ENCODE measurements around the gene BUD23. TPM values are rescaled to one million over a fixed set of nuclear protein-coding genes. Genes with fewer than 3 reads are reported as not detected.

Gene BUD23
- polyA plus RNA-seq, 4 donors, result 37.8 to 90.0 (median 61.7) TPM

- H3K36me3 ChIP-seq (ENCODE audit: control insufficient read depth in 3 of 3, insufficient read depth in 2 of 3, low read depth in 1 of 3, low read length in 3 of 3), result peaks cover 0 to 31% (median 0%) of the 10 kb centered on the region in 3 donors
- H3K27ac ChIP-seq (ENCODE audit: low read depth in 1 of 3, low read length in 2 of 3), result peak overlapping the region in 2 of 3 donors; percentile 10 to 97
- peaks cover 0 to 10% (median 7%) of the 10 kb centered on the region in 3 donors for H3K27me3 ChIP-seq (ENCODE audit: control insufficient read depth in 3 of 3, insufficient read depth in 3 of 3, low read length in 3 of 3)
- peak overlapping the region in 2 of 3 donors; percentile 60 to 82 for H3K4me3 ChIP-seq (ENCODE audit: low read depth in 1 of 3, low read length in 3 of 3)
- WGBS, 3 donors, result 16 to 51% (median 31%) methylated on average over 4 of the region's 4 CpGs
- peak in 1 of 2 donors; percentile 33 for DNase-seq
- FAIRE-seq, result no peak
- H3K9me3 ChIP-seq (ENCODE audit: control insufficient read depth in 2 of 2, insufficient read depth in 1 of 2, low read depth in 1 of 2, low read length in 1 of 2), result peaks cover 0 to 17% of the 10 kb centered on the region in 2 donors
- peaks cover 0 to 23% (median 3%) of the 10 kb centered on the region in 3 donors for H3K4me1 ChIP-seq (ENCODE audit: control insufficient read depth in 3 of 3, insufficient read depth in 2 of 3, low read depth in 1 of 3, low read length in 2 of 3)
These were observed 37.7 kb upstream of the BUD23 start for GRCh38 chr7:73645643-73646174.

DNA sequence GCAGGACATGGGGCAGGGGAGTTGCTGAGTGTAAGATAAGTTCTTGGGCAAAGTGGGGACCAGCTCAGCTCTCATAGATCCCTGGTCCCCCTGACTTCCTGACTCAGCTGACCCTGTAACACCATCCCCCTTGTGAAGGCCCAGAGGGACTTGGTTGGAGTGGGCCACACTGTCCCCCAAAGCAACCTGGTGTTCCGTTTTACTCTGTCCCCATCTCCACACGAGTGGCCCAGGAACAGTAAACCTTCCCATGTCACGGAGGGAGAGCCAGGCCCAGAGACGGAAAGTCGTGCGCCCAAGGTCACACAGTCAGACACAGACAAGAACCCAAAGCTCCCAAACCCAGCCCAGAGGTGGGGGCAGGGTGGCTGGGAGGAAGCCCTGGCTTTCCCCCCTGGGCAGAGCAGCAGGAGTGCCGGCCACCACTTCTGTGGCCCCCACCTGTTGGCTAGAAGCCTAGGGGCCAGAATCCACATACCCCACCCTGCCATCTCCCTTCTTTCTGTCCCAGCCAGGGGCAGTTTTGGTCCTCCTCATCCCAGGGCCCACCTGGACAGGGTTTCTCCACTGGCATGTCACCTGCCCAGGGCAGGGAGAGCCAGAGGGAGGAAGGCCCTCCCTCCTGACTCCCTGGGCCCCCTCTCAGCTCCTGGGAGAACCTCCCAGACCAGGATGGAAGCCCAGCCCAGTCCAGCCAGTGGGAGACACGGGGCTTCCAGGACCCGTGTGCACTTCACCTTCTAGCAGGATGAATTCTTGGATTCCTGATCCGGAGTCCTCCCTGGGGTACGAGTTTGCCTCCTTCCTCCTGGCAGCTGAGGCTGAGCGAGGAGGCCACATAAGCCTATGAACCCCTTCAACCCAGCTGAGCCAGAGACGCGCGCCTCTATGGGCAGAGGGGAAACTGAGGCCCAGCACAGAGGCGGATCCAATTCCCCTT lies 36.3 kb upstream of the BUD23 start:
- 15 to 39% (median 37%) methylated on average over 12 to 16 of the region's 16 CpGs for WGBS, 3 donors

DNA sequence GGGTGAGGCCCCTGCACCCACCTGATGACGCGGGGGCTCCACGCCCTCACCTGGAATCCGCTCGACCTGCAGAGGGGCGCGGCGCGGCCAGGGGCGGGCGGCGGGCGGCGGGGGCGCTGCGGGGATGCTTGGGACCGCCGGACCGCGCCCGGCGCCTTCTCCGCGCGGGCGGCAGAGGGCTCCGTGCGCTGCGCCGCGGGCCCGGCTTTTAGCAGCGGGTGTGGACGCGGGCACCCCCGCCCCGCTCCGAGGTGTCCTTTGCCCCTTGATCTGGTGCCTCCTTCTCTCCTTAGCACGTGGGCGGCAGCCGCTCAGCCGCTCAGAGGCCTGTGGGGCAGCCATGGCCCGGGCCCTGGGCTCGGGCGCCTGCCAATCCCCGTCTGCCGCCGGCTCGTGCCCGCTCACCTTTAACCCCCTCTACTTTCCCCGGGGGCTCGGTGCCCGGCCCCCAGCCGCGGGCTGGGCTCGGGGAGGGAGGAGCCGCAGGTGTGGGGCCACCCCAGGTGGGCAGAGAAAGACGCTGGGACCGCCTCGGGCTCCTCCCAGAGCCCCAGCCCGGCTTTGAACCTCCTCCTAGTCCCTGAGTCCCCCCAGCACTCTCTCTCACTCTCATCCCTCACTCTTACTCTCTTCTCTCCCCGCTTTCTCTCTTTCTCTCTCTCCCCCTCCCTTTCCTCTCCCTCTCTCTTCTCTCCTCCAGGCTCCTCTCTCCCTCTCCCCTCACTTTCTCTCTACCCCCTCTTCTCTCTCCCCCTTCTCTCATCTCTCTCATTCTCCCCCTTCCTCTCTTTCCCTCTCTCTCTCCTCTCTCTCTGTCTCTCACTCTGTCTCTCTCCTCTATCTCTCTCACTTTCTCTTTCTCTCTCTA lies 35.4 kb upstream of the BUD23 start:
- H3K4me3 ChIP-seq (ENCODE audit: low read depth in 1 of 3, low read length in 3 of 3), result peak overlapping the region in 2 of 3 donors; percentile 60 to 82
- FAIRE-seq, result no peak

More for the DNA sequence above, 36.3 kb upstream of the BUD23 start:
- no peak for FAIRE-seq
- Histone ChIP-seq H3K27ac (ENCODE audit: low read depth in 1 of 3, low read length in 2 of 3) (peak overlapping the region; percentile 54 to 97 (median 74)), H3K27me3 (ENCODE audit: control insufficient read depth in 3 of 3, insufficient read depth in 3 of 3, low read length in 3 of 3) (peaks cover 0 to 10% (median 7%) of the 10 kb centered on the region in 3 donors), H3K4me3 (ENCODE audit: low read depth in 1 of 3, low read length in 3 of 3) (peak overlapping the region in 2 of 3 donors; percentile 60 to 82), H3K36me3 (ENCODE audit: control insufficient read depth in 3 of 3, insufficient read depth in 2 of 3, low read depth in 1 of 3, low read length in 3 of 3) (peaks cover 0 to 26% (median 0%) of the 10 kb centered on the region in 3 donors), H3K9me3 (ENCODE audit: control insufficient read depth in 2 of 2, insufficient read depth in 1 of 2, low read depth in 1 of 2, low read length in 1 of 2) (peaks cover 0 to 3% of the 10 kb centered on the region in 2 donors), H3K4me1 (ENCODE audit: control insufficient read depth in 3 of 3, insufficient read depth in 2 of 3, low read depth in 1 of 3, low read length in 2 of 3) (peaks cover 0 to 23% (median 3%) of the 10 kb centered on the region in 3 donors)
- DNase-seq, result no peak

DNA sequence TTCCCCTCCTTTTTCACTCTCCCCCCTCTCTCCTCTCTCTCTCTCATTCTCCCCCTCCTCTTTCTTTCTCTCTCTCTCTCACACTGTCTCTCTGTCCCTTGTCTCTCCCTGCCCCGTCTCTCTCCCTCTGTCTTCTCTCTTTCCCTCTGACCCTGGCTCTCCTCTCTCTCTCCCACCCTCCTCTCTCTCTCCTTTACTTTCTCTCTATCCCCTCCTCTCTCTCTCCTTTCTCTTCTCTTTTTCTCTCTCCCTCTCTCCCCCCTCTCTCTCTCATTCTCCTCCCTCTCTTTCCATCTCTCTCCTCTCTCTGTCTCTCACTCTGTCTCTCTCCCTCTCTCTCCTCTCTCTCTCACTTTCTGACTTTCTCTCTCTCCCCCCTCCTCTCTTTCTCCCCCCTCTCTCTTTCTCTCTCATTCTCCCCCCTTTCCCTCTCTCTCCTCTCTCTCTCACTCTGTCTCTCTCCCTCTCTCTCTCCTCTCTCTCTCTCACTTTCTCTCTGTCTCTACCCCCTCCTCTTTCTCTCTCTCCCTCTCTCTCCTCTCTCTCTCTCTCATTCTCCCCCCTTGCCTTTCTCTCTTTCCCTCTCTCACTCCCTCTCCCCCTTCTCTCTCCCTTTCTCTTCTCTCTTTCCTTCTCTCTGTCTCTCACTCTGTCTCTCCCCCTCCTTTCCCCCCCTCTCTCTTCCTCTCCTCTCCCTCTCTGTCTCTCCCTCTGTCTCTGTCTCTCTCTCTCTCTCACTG lies 34.6 kb upstream of the BUD23 start:
- no peak for FAIRE-seq
- H3K36me3 ChIP-seq (ENCODE audit: control insufficient read depth in 3 of 3, insufficient read depth in 2 of 3, low read depth in 1 of 3, low read length in 3 of 3), result peaks cover 0 to 12% (median 0%) of the 10 kb centered on the region in 3 donors
- H3K4me1 ChIP-seq (ENCODE audit: control insufficient read depth in 3 of 3, insufficient read depth in 2 of 3, low read depth in 1 of 3, low read length in 2 of 3), result peaks cover 0 to 23% (median 3%) of the 10 kb centered on the region in 3 donors
- H3K4me3 ChIP-seq (ENCODE audit: low read depth in 1 of 3, low read length in 3 of 3), result peak overlapping the region in 1 of 3 donors; percentile 36
- H3K9me3 ChIP-seq (ENCODE audit: control insufficient read depth in 2 of 2, insufficient read depth in 1 of 2, low read depth in 1 of 2, low read length in 1 of 2), result no peaks in the 10 kb centered on the region
- 21 to 46% (median 45%) methylated on average over 1 of the region's 1 CpG for WGBS, 3 donors
- H3K27ac ChIP-seq (ENCODE audit: low read depth in 1 of 3, low read length in 2 of 3), result peak overlapping the region in 2 of 3 donors; percentile 48 to 73
- DNase-seq, result no peak
- H3K27me3 ChIP-seq (ENCODE audit: control insufficient read depth in 3 of 3, insufficient read depth in 3 of 3, low read length in 3 of 3), result peaks cover 0 to 9% (median 7%) of the 10 kb centered on the region in 3 donors

More for the DNA sequence above, 35.4 kb upstream of the BUD23 start:
- 1% methylated on average over 51 to 62 of the region's 62 CpGs for WGBS, 3 donors
- no peaks in the 10 kb centered on the region for H3K9me3 ChIP-seq (ENCODE audit: control insufficient read depth in 2 of 2, insufficient read depth in 1 of 2, low read depth in 1 of 2, low read length in 1 of 2)
- DNase-seq, result peak; percentile 93 to 95
- H3K27ac ChIP-seq (ENCODE audit: low read depth in 1 of 3, low read length in 2 of 3), result peak overlapping the region; percentile 48 to 97 (median 70)
- H3K27me3 ChIP-seq (ENCODE audit: control insufficient read depth in 3 of 3, insufficient read depth in 3 of 3, low read length in 3 of 3), result peaks cover 0 to 9% (median 7%) of the 10 kb centered on the region in 3 donors
- H3K4me1 ChIP-seq (ENCODE audit: control insufficient read depth in 3 of 3, insufficient read depth in 2 of 3, low read depth in 1 of 3, low read length in 2 of 3), result peaks cover 0 to 23% (median 3%) of the 10 kb centered on the region in 3 donors
- peaks cover 0 to 17% (median 0%) of the 10 kb centered on the region in 3 donors for H3K36me3 ChIP-seq (ENCODE audit: control insufficient read depth in 3 of 3, insufficient read depth in 2 of 3, low read depth in 1 of 3, low read length in 3 of 3)

GRCh38 chr7:73649576-73649975 lies 33.8 kb upstream of the BUD23 start:
- peak; percentile 51 to 63 for DNase-seq
- Histone ChIP-seq H3K9me3 (ENCODE audit: control insufficient read depth in 2 of 2, insufficient read depth in 1 of 2, low read depth in 1 of 2, low read length in 1 of 2) (no peaks in the 10 kb centered on the region), H3K4me3 (ENCODE audit: low read depth in 1 of 3, low read length in 3 of 3) (no peak overlapping the region), H3K27me3 (ENCODE audit: control insufficient read depth in 3 of 3, insufficient read depth in 3 of 3, low read length in 3 of 3) (peaks cover 0 to 9% (median 7%) of the 10 kb centered on the region in 3 donors), H3K27ac (ENCODE audit: low read depth in 1 of 3, low read length in 2 of 3) (no peak overlapping the region), H3K4me1 (ENCODE audit: control insufficient read depth in 3 of 3, insufficient read depth in 2 of 3, low read depth in 1 of 3, low read length in 2 of 3) (peaks cover 0 to 23% (median 3%) of the 10 kb centered on the region in 3 donors), H3K36me3 (ENCODE audit: control insufficient read depth in 3 of 3, insufficient read depth in 2 of 3, low read depth in 1 of 3, low read length in 3 of 3) (peaks cover 0 to 4% (median 0%) of the 10 kb centered on the region in 3 donors)
- FAIRE-seq, result no peak
- 33 to 41% (median 33%) methylated on average over 9 of the region's 9 CpGs for WGBS, 3 donors

GRCh38 chr7:73650524-73650923 lies 32.9 kb upstream of the BUD23 start:
- 66 to 74% (median 66%) methylated on average over 5 of the region's 5 CpGs for WGBS, 3 donors
- Histone ChIP-seq H3K27ac (ENCODE audit: low read depth in 1 of 3, low read length in 2 of 3) (no peak overlapping the region), H3K27me3 (ENCODE audit: control insufficient read depth in 3 of 3, insufficient read depth in 3 of 3, low read length in 3 of 3) (peaks cover 0 to 9% (median 7%) of the 10 kb centered on the region in 3 donors), H3K9me3 (ENCODE audit: control insufficient read depth in 2 of 2, insufficient read depth in 1 of 2, low read depth in 1 of 2, low read length in 1 of 2) (no peaks in the 10 kb centered on the region), H3K36me3 (ENCODE audit: control insufficient read depth in 3 of 3, insufficient read depth in 2 of 3, low read depth in 1 of 3, low read length in 3 of 3) (peaks cover 0 to 2% (median 0%) of the 10 kb centered on the region in 3 donors), H3K4me3 (ENCODE audit: low read depth in 1 of 3, low read length in 3 of 3) (no peak overlapping the region), H3K4me1 (ENCODE audit: control insufficient read depth in 3 of 3, insufficient read depth in 2 of 3, low read depth in 1 of 3, low read length in 2 of 3) (peaks cover 0 to 22% (median 3%) of the 10 kb centered on the region in 3 donors)
- DNase-seq, result no peak
- FAIRE-seq, result no peak

DNA sequence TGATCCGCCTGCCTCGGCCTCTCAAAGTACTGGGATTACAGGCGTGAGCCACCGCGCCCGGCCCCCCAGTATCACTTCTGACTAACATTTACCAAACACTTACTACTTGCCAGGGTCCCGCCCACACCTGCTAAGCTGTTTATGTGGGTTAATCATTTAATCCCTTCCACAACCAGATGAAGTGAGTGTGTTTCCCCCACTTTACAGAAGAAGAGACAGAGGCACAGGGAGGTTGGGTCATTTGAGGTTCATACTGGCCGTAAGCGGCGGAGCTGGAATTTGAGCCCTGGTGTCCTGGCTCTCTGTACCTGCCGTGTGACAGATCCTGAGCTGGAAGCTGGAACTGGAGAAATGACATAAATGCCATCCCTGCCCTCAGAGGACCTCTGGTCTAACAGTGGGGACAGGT lies 30.9 kb upstream of the BUD23 start:
- no peaks in the 10 kb centered on the region for H3K36me3 ChIP-seq (ENCODE audit: control insufficient read depth in 3 of 3, insufficient read depth in 2 of 3, low read depth in 1 of 3, low read length in 3 of 3)
- FAIRE-seq (no peak), DNase-seq (peak; percentile 60 to 71)
- no peak overlapping the region for H3K4me3 ChIP-seq (ENCODE audit: low read depth in 1 of 3, low read length in 3 of 3)
- H3K27ac ChIP-seq (ENCODE audit: low read depth in 1 of 3, low read length in 2 of 3), result no peak overlapping the region
- peaks cover 0 to 4% (median 3%) of the 10 kb centered on the region in 3 donors for H3K27me3 ChIP-seq (ENCODE audit: control insufficient read depth in 3 of 3, insufficient read depth in 3 of 3, low read length in 3 of 3)
- peaks cover 0 to 17% (median 3%) of the 10 kb centered on the region in 3 donors for H3K4me1 ChIP-seq (ENCODE audit: control insufficient read depth in 3 of 3, insufficient read depth in 2 of 3, low read depth in 1 of 3, low read length in 2 of 3)
- H3K9me3 ChIP-seq (ENCODE audit: control insufficient read depth in 2 of 2, insufficient read depth in 1 of 2, low read depth in 1 of 2, low read length in 1 of 2), result no peaks in the 10 kb centered on the region
- WGBS, 3 donors, result 27 to 52% (median 50%) methylated on average over 11 of the region's 11 CpGs

Data from small intestine (tissue), 7 donors.